HepG2 (cell line): Measurements from ENCODE around the gene AHCY. TPM values are rescaled to one million over a fixed set of nuclear protein-coding genes. Genes with fewer than 3 reads are reported as not detected.

Experiments
- ATM ChIP-seq: fragments of 450-650 bp; IDR thresholded peaks from 2 replicates; pipeline ENCODE4 v1.7.1; 2017; ENCODE audit warnings: mild to moderate bottlenecking, borderline replicate concordance
- CENPT ChIP-seq: sonication (generic); formaldehyde crosslinking; IDR thresholded peaks from 2 replicates; pipeline ENCODE4 v1.8.0; 2022; ENCODE audit warnings: low read depth, mild to moderate bottlenecking, moderate library complexity, missing genetic modification reagents
- CHCHD3 ChIP-seq: sonication (generic); formaldehyde crosslinking; IDR thresholded peaks from 2 replicates; pipeline ENCODE4 v1.8.0; 2022; ENCODE audit warnings: mild to moderate bottlenecking, missing genetic modification reagents, moderate library complexity
- CHD2 ChIP-seq: IDR thresholded peaks from 2 replicates; pipeline ENCODE4 v1.6.1; 2011; ENCODE audit warnings: low read depth, low read length, improper control_type of control experiment
- FOXJ3 ChIP-seq: sonication (generic); formaldehyde crosslinking; IDR thresholded peaks from 2 replicates; pipeline ENCODE4 v1.4.0; 2020; ENCODE audit warnings: missing genetic modification reagents, mild to moderate bottlenecking, borderline replicate concordance
- GABPB1 ChIP-seq: IDR thresholded peaks from 2 replicates; pipeline ENCODE4 v1.6.1; 2016; ENCODE audit warnings: mild to moderate bottlenecking, missing genetic modification reagents, moderate library complexity, missing compliant biosample characterization
- KDM3A ChIP-seq: IDR thresholded peaks from 2 replicates; pipeline ENCODE4 v1.6.1; 2018; ENCODE audit warnings: low read depth, missing compliant biosample characterization
- MTF2 ChIP-seq: sonication (generic); formaldehyde crosslinking; IDR thresholded peaks from 2 replicates; pipeline ENCODE4 v1.5.0; 2020; ENCODE audit warnings: missing genetic modification reagents, borderline replicate concordance
- NR3C1 ChIP-seq: sonication (generic); formaldehyde crosslinking; IDR thresholded peaks from 2 replicates; pipeline ENCODE4 v1.4.0; 2020; ENCODE audit warnings: missing genetic modification reagents
- RELA ChIP-seq: sonication (generic); formaldehyde crosslinking; IDR thresholded peaks from 2 replicates; pipeline ENCODE4 v1.4.0; 2020; ENCODE audit warnings: missing genetic modification reagents
- SETDB1 ChIP-seq: sonication (generic); formaldehyde crosslinking; IDR thresholded peaks from 2 replicates; pipeline ENCODE4 v1.5.1; 2020; ENCODE audit warnings: missing genetic modification reagents, mild to moderate bottlenecking, borderline replicate concordance
- SMC3 ChIP-seq: IDR thresholded peaks from 2 replicates; pipeline ENCODE4 v1.6.1; 2011; ENCODE audit warnings: low read length, improper control_type of control experiment
- YEATS4 ChIP-seq: sonication (generic); formaldehyde crosslinking; IDR thresholded peaks from 2 replicates; pipeline ENCODE4 v1.4.0; 2020; ENCODE audit warnings: missing genetic modification reagents, borderline replicate concordance
- ZNF124 ChIP-seq: sonication (generic); formaldehyde crosslinking; IDR thresholded peaks from 2 replicates; pipeline ENCODE4 v1.4.0; 2020; ENCODE audit warnings: missing genetic modification reagents
- ZNF20 ChIP-seq: sonication (generic); formaldehyde crosslinking; IDR thresholded peaks from 2 replicates; pipeline ENCODE4 v1.4.0; 2020; ENCODE audit warnings: mild to moderate bottlenecking, moderate library complexity, missing genetic modification reagents
- ZNF274 ChIP-seq: sonication (generic); formaldehyde crosslinking; IDR thresholded peaks from 2 replicates; pipeline ENCODE4 v1.5.1; 2020; ENCODE audit warnings: mild to moderate bottlenecking, missing genetic modification reagents
- ZNF567 ChIP-seq: sonication (generic); formaldehyde crosslinking; IDR thresholded peaks from 2 replicates; pipeline ENCODE4 v1.8.1; 2023; ENCODE audit warnings: mild to moderate bottlenecking, missing genetic modification reagents, borderline replicate concordance
- ZNF577 ChIP-seq: sonication (generic); formaldehyde crosslinking; IDR thresholded peaks from 2 replicates; pipeline ENCODE4 v1.4.0; 2020; ENCODE audit warnings: mild to moderate bottlenecking, low read depth, missing genetic modification reagents, borderline replicate concordance
- ZNF780A ChIP-seq: sonication (generic); formaldehyde crosslinking; IDR thresholded peaks from 2 replicates; pipeline ENCODE4 v1.8.0; 2022; ENCODE audit warnings: mild to moderate bottlenecking, missing genetic modification reagents, moderate library complexity
- ZSCAN9 ChIP-seq: IDR thresholded peaks from 2 replicates; pipeline ENCODE4 v1.6.1; 2016; ENCODE audit warnings: borderline replicate concordance
- polyA plus RNA-seq, 8 experiments: library from polyadenylated mRNA; depleted of rRNA in 3 of 8; stranded (reverse) in 7 of 8; unstranded in 1 of 8; fragments of >200 nt; fragmentation: Illumina TruSeq in 4 of 8; extraction: Trizol in 4 of 8; gene quantifications; 2 replicates each; pipeline versions ENCODE4 v1.2.1 to v1.2.3, GENCODE V29; 2011 to 2016; ENCODE audit warnings: low read depth in 4 of 8, missing spikeins in 1 of 8, mixed read lengths in 1 of 8; ENCODE audit not compliant: insufficient read depth in 1 of 8
- total RNA-seq, 5 experiments: library from RNA; depleted of rRNA; stranded (reverse); fragments of >200 nt; fragmentation: Illumina TruSeq; extraction: Trizol; gene quantifications; 2 replicates each; pipeline ENCODE4 v1.2.3, GENCODE V29; 2016; ENCODE audit warnings: low read depth in 1 of 5
- TF ChIP-seq, protein P1 (sequence below): sonication (generic); formaldehyde crosslinking; IDR thresholded peaks from 2 replicates; pipeline ENCODE4 v1.5.0; 2020; ENCODE audit warnings: mild to moderate bottlenecking, missing genetic modification reagents
- TF ChIP-seq, protein P2 (sequence below): sonication (generic); formaldehyde crosslinking; IDR thresholded peaks from 2 replicates; pipeline ENCODE4 v1.4.0; 2020; ENCODE audit warnings: missing genetic modification reagents, mild to moderate bottlenecking, borderline replicate concordance
- TF ChIP-seq, protein P3 (sequence below): sonication (generic); formaldehyde crosslinking; IDR thresholded peaks from 2 replicates; pipeline ENCODE4 v1.4.0; 2020; ENCODE audit warnings: mild to moderate bottlenecking, low read depth, missing genetic modification reagents

AHCY gene
- total and polyA plus RNA-seq, 2 of the 13 experiments (the other 11 are each of a cell fraction or from before 2014, with no cell fraction given): 407 to 419 TPM

DNA sequence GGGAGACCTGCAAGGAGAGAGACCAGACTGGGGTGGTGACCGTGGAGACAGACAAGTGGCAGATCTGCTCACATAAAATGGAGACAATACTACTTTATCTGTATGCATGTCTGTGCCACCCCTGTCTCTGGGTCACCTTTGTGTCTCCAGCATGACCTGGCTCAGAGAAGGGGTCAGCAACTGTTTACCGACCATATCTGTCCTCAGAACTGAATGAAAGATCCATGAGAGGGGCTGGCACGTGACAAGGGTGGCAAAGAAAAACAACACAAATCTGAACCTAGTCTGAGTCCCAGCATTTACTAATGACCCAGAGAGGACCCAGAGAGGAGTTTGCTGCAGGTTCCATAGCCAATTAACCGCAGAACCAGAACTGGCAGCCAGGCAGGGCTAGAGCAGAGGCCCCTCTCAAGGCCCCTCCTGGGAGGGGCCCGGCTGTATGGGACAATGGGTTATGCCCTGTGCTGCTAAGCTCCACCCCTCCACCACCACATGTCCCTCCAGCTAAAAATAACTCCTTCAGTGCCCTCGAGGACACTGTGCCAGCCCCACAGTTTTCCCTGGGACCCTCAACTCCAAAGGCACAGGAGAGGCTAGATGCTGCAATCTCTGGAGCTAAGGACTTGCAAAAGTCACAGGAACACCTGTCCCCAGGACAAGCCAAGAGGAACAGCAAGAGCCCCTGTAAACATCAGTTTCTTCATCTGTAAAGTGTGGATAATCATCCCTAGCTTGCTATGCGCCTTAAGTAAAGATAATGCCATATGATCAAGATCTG lies 2.2 kb downstream of the AHCY start (continued):
- TF ChIP-seq, protein P1, sequence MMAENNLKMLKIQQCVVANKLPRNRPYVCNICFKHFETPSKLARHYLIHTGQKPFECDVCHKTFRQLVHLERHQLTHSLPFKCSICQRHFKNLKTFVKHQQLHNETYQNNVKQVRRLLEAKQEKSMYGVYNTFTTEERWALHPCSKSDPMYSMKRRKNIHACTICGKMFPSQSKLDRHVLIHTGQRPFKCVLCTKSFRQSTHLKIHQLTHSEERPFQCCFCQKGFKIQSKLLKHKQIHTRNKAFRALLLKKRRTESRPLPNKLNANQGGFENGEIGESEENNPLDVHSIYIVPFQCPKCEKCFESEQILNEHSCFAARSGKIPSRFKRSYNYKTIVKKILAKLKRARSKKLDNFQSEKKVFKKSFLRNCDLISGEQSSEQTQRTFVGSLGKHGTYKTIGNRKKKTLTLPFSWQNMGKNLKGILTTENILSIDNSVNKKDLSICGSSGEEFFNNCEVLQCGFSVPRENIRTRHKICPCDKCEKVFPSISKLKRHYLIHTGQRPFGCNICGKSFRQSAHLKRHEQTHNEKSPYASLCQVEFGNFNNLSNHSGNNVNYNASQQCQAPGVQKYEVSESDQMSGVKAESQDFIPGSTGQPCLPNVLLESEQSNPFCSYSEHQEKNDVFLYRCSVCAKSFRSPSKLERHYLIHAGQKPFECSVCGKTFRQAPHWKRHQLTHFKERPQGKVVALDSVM: no peak
- TF ChIP-seq GABPB1: no peak
- TF ChIP-seq FOXJ3 (CRISPR knock-in tag): peak; percentile 53; the same call in 1 of the 2 replicates
- TF ChIP-seq RELA (CRISPR knock-in tag): no peak
- TF ChIP-seq ZNF577 (CRISPR knock-in tag): no peak
- no peak for TF ChIP-seq CHCHD3 (CRISPR knock-in tag)
- TF ChIP-seq ZSCAN9 (CRISPR knock-in tag): no peak; the same call in 1 of the 2 replicates
- TF ChIP-seq MTF2: 0 out of 2 replicates have a peak, but pooled peaks have one; percentile 25
- no peak for TF ChIP-seq SETDB1 (CRISPR knock-in tag)
- TF ChIP-seq ATM: no peak
- TF ChIP-seq ZNF20 (CRISPR knock-in tag): no peak
- TF ChIP-seq SMC3: no peak
- no peak for TF ChIP-seq CHD2
- TF ChIP-seq ZNF567 (CRISPR knock-in tag): no peak
- no peak for TF ChIP-seq CENPT
- TF ChIP-seq ZNF124 (CRISPR knock-in tag): peak; percentile 33; the same call in 1 of the 2 replicates
- no peak for TF ChIP-seq YEATS4 (CRISPR knock-in tag)
- no peak for TF ChIP-seq ZNF780A (CRISPR knock-in tag)
- TF ChIP-seq, protein P2, sequence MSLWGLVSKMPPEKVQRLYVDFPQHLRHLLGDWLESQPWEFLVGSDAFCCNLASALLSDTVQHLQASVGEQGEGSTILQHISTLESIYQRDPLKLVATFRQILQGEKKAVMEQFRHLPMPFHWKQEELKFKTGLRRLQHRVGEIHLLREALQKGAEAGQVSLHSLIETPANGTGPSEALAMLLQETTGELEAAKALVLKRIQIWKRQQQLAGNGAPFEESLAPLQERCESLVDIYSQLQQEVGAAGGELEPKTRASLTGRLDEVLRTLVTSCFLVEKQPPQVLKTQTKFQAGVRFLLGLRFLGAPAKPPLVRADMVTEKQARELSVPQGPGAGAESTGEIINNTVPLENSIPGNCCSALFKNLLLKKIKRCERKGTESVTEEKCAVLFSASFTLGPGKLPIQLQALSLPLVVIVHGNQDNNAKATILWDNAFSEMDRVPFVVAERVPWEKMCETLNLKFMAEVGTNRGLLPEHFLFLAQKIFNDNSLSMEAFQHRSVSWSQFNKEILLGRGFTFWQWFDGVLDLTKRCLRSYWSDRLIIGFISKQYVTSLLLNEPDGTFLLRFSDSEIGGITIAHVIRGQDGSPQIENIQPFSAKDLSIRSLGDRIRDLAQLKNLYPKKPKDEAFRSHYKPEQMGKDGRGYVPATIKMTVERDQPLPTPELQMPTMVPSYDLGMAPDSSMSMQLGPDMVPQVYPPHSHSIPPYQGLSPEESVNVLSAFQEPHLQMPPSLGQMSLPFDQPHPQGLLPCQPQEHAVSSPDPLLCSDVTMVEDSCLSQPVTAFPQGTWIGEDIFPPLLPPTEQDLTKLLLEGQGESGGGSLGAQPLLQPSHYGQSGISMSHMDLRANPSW: no peak
- peak; percentile 32 for TF ChIP-seq ZNF274 (CRISPR knock-in tag)
- TF ChIP-seq NR3C1 (CRISPR knock-in tag): no peak
- TF ChIP-seq KDM3A (CRISPR knock-in tag): no peak
- TF ChIP-seq, protein P3, sequence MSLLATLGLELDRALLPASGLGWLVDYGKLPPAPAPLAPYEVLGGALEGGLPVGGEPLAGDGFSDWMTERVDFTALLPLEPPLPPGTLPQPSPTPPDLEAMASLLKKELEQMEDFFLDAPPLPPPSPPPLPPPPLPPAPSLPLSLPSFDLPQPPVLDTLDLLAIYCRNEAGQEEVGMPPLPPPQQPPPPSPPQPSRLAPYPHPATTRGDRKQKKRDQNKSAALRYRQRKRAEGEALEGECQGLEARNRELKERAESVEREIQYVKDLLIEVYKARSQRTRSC (CRISPR knock-in tag): 0 out of 2 replicates have a peak, but pooled peaks have one; percentile 6
